MM.1S (cell line): ENCODE measurements around the gene DIPK1B.

Source experiments
- DNase-seq: peaks from one replicate; pipeline ENCODE4 v3.0.0-alpha.2; 2015
- H2AFZ ChIP-seq: fragments of 300-600 bp; sonication (generic); 2 replicates; pipeline ENCODE4 v1.6.0; 2016; ENCODE audit warnings: antibody characterized with exemption, low read length
- H3F3A ChIP-seq: fragments of 300-600 bp; sonication (generic); 2 replicates; pipeline ENCODE4 v1.6.1; 2016; ENCODE audit warnings: mild to moderate bottlenecking, antibody characterized with exemption, low read length, moderate library complexity, mixed read lengths; ENCODE audit not compliant: insufficient read depth
- H3K27ac ChIP-seq: fragments of 300-600 bp; sonication (generic); 2 replicates; pipeline ENCODE4 v1.5.1; 2016; ENCODE audit warnings: mild to moderate bottlenecking, low read length
- H3K27me3 ChIP-seq: fragments of 300-600 bp; sonication (generic); replicated peaks from 2 replicates; pipeline ENCODE4 v1.6.0; 2016; ENCODE audit warnings: low read length; ENCODE audit not compliant: insufficient read depth
- H3K36me3 ChIP-seq: fragments of 300-600 bp; sonication (generic); replicated peaks from 2 replicates; pipeline ENCODE4 v1.6.1; 2016; ENCODE audit warnings: mild to moderate bottlenecking, low read length, mixed read lengths; ENCODE audit not compliant: insufficient read depth
- H3K4me1 ChIP-seq: fragments of 300-600 bp; sonication (generic); 2 replicates; pipeline ENCODE4 v1.6.1; 2016; ENCODE audit warnings: low read length, mixed read lengths
- H3K4me2 ChIP-seq: fragments of 300-600 bp; sonication (generic); 2 replicates; pipeline ENCODE4 v1.6.0; 2016; ENCODE audit warnings: low read depth, low read length
- H3K4me3 ChIP-seq: fragments of 300-600 bp; sonication (generic); 2 replicates; pipeline ENCODE4 v1.5.1; 2016; ENCODE audit warnings: low read length, mixed read lengths
- H3K79me2 ChIP-seq: fragments of 300-600 bp; sonication (generic); 2 replicates; pipeline ENCODE4 v1.6.1; 2016; ENCODE audit warnings: mixed run types, low read length, mixed read lengths
- H3K9ac ChIP-seq: fragments of 300-600 bp; sonication (generic); 2 replicates; pipeline ENCODE4 v1.6.1; 2016; ENCODE audit warnings: low read length, mixed read lengths
- H3K9me2 ChIP-seq: fragments of 300-600 bp; sonication (generic); replicated peaks from 2 replicates; pipeline ENCODE4 v1.6.1; 2016; ENCODE audit warnings: mild to moderate bottlenecking, low read length, mixed read lengths; ENCODE audit not compliant: insufficient read depth
- H3K9me3 ChIP-seq: fragments of 300-600 bp; sonication (generic); replicated peaks from 2 replicates; pipeline ENCODE4 v1.6.1; 2016; ENCODE audit warnings: mild to moderate bottlenecking, low read length, mixed read lengths; ENCODE audit not compliant: insufficient read depth
- H4K20me1 ChIP-seq: fragments of 300-600 bp; sonication (generic); 2 replicates; pipeline ENCODE4 v1.6.1; 2016; ENCODE audit warnings: mild to moderate bottlenecking, low read length, moderate library complexity, mixed read lengths; ENCODE audit not compliant: insufficient read depth
- EZH2 ChIP-seq: fragments of 300-600 bp; sonication (generic); optimal IDR thresholded peaks from 2 replicates; pipeline ENCODE3; 2017; ENCODE audit warnings: low read depth, mild to moderate bottlenecking, antibody characterized with exemption, low read length, mixed read lengths
- EZH2phosphoT487 ChIP-seq: fragments of 300-600 bp; sonication (generic); IDR thresholded peaks from 2 replicates; pipeline ENCODE4 v1.6.1; 2018; ENCODE audit warnings: antibody characterized with exemption, low read length
- TF ChIP-seq, protein P1 (sequence below): fragments of 300-600 bp; sonication (generic); IDR thresholded peaks from 2 replicates; pipeline ENCODE4 v1.5.1; 2016; ENCODE audit warnings: antibody characterized with exemption, low read length, mixed read lengths

Gene DIPK1B

DNA sequence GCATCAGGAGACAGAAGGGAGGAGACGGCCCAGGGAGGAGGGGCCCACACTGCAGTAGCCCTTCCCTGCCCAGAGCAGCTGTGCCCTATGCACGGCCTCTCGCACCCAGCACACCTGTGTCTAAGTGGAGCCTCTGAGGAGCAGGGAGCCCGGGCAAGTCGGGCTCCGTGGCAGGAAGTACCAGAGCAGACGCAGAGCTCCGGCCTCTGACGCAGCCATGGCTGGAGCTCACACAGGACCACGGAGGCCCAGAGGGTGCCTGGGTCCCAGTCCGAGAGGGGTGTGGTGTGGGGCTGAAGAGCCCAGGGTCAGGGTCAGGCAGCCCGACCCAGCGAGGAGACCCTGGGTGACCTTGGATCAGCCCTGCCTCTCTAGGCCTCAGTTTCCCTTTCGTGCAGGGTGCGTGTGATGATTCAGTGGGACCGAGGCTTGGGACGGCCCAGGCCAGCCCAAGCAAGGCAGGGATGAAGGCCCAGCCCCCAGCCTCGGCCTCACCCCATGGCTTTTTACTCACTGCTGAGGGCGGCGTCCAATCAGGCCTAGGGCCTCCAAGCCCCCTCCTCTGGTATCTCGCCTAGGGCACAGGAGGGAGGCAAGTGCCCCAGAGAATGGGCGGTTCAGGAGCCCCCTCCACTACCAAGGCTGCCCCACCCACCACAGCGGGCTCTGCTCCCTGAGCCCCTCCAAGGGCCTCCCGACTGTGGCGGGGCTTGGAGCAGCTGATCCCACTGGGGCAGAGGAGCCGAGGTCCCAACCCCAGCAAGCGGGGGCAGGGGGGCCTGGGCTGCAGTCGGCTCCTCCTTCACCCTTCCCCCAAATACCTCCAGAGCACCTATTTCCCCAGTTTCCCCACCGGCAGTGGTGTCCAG is 20.8 kb upstream of the DIPK1B start:
- DNase-seq, result no peak
- TF ChIP-seq, protein P1, sequence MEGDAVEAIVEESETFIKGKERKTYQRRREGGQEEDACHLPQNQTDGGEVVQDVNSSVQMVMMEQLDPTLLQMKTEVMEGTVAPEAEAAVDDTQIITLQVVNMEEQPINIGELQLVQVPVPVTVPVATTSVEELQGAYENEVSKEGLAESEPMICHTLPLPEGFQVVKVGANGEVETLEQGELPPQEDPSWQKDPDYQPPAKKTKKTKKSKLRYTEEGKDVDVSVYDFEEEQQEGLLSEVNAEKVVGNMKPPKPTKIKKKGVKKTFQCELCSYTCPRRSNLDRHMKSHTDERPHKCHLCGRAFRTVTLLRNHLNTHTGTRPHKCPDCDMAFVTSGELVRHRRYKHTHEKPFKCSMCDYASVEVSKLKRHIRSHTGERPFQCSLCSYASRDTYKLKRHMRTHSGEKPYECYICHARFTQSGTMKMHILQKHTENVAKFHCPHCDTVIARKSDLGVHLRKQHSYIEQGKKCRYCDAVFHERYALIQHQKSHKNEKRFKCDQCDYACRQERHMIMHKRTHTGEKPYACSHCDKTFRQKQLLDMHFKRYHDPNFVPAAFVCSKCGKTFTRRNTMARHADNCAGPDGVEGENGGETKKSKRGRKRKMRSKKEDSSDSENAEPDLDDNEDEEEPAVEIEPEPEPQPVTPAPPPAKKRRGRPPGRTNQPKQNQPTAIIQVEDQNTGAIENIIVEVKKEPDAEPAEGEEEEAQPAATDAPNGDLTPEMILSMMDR, result no peak
- TF ChIP-seq EZH2phosphoT487 (no peak), EZH2 (no peak)

DNA sequence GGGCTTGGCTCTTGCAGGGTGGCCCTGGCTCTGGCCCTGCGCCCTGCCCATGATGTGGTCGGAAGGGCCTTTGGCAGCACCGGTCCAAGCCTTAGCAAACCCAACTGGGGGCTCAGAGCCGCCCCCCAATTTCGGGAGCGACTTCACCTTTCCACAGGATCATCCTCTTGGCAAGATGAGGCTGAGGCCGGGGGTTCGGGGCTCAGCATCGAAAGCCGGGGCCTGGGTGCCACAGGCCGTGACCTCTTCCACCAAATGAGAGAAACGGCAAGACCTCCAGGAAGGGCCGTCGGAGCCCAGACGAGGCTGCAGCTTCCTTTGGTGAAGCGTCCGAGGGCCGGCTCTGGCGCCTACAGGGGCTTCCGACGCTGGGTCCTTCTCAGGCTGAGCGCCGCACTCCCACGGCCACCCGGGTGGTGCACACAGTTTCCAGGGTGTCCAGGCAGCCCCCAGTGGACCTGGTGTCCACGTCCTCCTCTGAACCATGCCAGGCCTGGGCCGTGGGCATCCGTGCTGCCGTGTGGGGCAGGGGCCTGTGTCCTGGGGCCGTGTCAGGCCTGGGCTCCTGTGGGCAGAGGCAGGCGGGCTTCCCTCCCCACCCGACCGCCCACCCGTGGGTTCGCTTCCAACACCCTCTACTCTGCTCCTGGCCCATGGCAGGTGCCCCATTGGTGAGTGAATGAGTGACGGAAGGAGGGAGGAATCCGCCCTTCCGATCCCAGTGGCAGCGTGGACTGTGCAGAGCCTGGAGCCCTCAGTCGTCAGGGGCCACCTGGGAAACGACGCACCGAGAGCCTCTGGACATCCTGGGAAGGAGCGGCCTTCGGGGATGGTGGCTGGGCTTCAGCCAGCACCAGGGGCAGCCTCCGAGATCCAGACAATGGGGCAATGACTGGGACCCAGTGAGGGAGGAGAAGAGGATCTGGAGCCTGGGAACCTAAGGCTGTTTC is 19.9 kb upstream of the DIPK1B start:
- Histone ChIP-seq H3K36me3 (no peaks in the 10 kb centered on the region), H3K9me2 (no peaks in the 10 kb centered on the region), H3K27ac (no peak overlapping the region), H3K9me3 (no peaks in the 10 kb centered on the region), H3K4me2 (no peak overlapping the region), H3K4me3 (no peak overlapping the region), H3K27me3 (peaks cover 92% of the 10 kb centered on the region), H2AFZ (no peak overlapping the region), H3F3A (no peaks in the 10 kb centered on the region), H4K20me1 (no peaks in the 10 kb centered on the region), H3K9ac (no peak overlapping the region), H3K79me2 (no peaks in the 10 kb centered on the region), H3K4me1 (no peaks in the 10 kb centered on the region)
- no peak for DNase-seq
- TF ChIP-seq EZH2 (no peak), EZH2phosphoT487 (no peak)
- TF ChIP-seq, protein P1, result no peak

More for the DNA sequence above, 20.8 kb upstream of the DIPK1B start:
- Histone ChIP-seq H3K79me2 (no peaks in the 10 kb centered on the region), H3K27me3 (peaks cover 90% of the 10 kb centered on the region), H3K9ac (no peak overlapping the region), H2AFZ (no peak overlapping the region), H3K36me3 (no peaks in the 10 kb centered on the region), H4K20me1 (no peaks in the 10 kb centered on the region), H3F3A (no peaks in the 10 kb centered on the region), H3K27ac (no peak overlapping the region), H3K9me2 (no peaks in the 10 kb centered on the region), H3K4me1 (no peaks in the 10 kb centered on the region), H3K4me3 (no peak overlapping the region), H3K4me2 (no peak overlapping the region), H3K9me3 (no peaks in the 10 kb centered on the region)

DNA sequence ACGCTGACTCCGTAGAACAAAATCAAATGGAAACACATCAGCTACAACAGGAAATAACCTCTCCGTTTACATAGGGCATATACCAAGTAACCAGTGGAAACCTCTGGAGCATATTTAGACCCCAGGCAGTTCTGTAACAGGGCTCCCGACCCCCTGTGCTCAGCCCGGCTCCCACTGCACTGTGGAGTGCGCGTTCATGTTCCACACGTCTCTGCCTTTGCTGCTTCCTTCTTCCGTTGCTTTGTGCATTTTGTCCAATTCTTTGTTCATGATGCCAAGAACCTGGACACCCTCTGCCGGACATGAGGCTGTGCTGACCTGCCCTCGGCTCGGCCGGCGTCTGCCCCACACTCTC is 19.3 kb upstream of the DIPK1B start:
- Histone ChIP-seq H3K27ac (no peak overlapping the region), H2AFZ (no peak overlapping the region), H3F3A (no peaks in the 10 kb centered on the region), H3K79me2 (no peaks in the 10 kb centered on the region), H3K4me2 (no peak overlapping the region), H3K9ac (no peak overlapping the region), H4K20me1 (no peaks in the 10 kb centered on the region), H3K9me3 (no peaks in the 10 kb centered on the region), H3K36me3 (no peaks in the 10 kb centered on the region), H3K9me2 (no peaks in the 10 kb centered on the region), H3K27me3 (peaks cover 94% of the 10 kb centered on the region), H3K4me1 (no peaks in the 10 kb centered on the region), H3K4me3 (no peak overlapping the region)
- DNase-seq, result no peak
- TF ChIP-seq EZH2 (no peak), EZH2phosphoT487 (no peak)
- TF ChIP-seq, protein P1, result no peak
